ENCODE results near the gene SIRT2.
"Not testable (repeated sequence)": the region's sequence is repeated elsewhere in the genome, so short reads cannot be mapped to it uniquely, and the experiment has no call there.

Gene SIRT2

DNA sequence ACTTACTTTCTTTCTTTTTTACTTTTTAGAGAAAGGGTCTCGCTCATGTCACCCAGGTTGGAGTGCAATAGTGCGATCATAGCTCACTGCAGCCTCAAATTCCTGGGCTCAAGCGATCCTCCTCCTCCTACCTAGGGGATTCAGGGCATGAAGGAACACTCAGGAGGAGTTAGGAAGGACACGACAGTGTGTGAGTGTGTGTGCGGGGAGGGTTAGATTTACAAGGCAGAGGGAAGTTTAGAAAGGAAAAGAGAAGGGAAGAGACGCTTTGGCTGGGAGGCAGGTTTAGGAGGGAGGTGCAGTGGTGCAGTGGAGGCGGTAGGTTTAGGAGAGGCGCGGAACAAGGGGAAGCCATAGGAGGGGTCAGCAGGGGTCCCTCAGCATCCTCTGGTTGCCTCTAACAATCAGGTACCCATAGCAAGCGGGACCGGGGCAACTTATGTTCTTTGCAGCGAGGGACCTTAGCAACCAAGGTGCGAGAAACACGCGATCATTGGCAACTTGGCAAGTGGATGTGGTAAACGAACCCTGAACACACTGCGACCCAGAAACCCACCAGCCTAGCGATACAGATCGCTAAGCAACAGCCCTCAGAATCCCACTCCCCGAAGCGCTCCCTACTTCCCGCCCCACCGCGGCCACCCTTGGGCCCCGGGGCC lies 501 bp downstream of the SIRT2 start:
- DNase-seq (ENCODE audit: low read depth in 2 of 3, low spot score in 2 of 3): no peak

DNA sequence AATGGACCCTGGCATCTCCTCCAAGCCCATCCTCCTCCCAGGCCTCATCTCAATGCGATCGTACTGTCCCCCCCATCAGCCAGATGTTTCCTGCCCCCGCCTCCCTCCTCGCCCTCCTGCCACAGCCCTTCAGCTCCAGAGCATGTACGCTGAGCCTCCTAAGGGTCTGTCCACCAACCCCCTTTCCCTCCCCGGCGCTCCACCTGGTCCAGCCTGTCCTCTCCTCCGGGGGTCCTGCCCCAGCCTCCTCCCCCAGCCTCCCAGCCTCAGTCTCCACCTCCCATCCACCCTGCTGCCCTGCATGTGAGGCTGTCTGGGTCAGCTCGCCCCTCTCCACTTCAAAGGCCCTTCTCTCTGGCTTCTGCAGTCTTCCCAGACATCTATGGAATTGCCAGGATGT lies 4.5 kb downstream of the SIRT2 start:
- no peak for DNase-seq (ENCODE audit: low read depth in 2 of 3, low spot score in 2 of 3)

GRCh38 chr19:38893341-38893771 lies 6.1 kb downstream of the SIRT2 start:
- DNase-seq (ENCODE audit: low read depth in 2 of 3, low spot score in 2 of 3): no peak

- no peak for DNase-seq (ENCODE audit: low read depth in 2 of 3, low spot score in 2 of 3)
These were observed 6.6 kb downstream of the SIRT2 start for GRCh38 chr19:38892841-38893240.

DNA sequence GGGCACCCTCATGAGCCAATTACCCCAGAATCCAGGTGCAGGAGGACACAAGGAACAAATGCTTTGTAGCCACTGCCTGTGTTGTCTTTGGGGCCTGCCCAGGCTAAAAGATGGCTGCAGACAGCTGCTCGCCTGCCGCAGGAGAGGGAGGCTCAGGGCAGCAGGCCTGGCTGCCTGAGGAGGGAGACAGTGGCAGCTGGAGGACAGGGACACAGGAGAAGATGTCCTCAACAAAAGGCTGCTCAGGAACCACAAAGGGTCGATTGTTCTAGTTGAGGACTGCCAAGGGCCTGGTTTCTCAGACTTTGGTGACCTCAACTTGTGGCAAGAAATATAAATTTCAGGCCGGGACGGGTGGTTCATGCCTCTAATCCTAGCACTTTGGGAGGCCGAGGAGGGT lies 7.6 kb downstream of the SIRT2 start:
- no peak for DNase-seq (ENCODE audit: low read depth in 2 of 3, low spot score in 2 of 3)

DNA sequence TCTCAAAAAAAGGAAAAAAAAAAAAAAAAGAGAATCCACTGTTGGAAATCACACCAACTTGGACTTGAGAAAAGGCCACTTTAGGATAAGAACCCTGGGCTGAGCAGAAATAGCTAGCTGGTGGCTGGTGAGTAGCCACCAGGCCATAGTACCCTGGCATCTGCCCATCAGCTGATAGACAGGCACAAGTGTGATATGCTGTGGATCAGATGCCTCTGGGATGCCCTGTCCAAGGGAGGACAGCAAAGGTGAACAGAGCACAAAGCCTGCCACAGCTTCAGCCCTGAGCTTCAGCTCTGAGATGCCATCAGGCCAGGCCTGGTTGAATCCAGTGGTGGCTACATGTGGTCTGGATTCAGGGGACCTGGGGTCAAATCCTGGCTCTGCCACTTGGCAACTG lies 8.7 kb downstream of the SIRT2 start:
- DNase-seq (ENCODE audit: low read depth in 2 of 3, low spot score in 2 of 3): no peak

- no peak for DNase-seq (ENCODE audit: low read depth in 2 of 3, low spot score in 2 of 3)
These were observed 9.6 kb downstream of the SIRT2 start for GRCh38 chr19:38889803-38890202.

- DNase-seq (ENCODE audit: low read depth in 2 of 3, low spot score in 2 of 3): no peak
These were observed 10.5 kb downstream of the SIRT2 start for GRCh38 chr19:38888876-38889275.

GRCh38 chr19:38884691-38885090 lies 14.7 kb downstream of the SIRT2 start:
- not testable (repeated sequence) for DNase-seq (ENCODE audit: low read depth in 2 of 3, low spot score in 2 of 3)

DNA sequence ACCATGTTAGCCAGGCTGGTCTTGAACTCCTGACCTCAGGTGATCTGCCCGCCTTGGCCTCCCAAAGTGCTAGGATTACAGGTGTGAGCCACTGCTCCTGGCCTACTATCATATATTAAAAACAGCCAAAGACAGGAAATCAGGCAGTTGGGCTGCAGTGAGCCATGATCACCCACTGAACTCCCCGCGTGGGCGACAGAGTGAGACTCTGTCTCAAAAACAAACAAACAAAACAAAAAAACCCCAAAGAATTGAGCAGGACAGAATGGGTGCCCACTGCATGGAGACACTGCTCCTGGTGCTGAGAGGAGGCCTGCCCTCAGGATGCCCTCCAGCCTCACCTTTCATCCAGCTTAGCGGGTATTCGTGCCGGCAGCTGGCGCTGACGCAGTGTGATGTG lies 16.1 kb downstream of the SIRT2 start:
- no peak for DNase-seq (ENCODE audit: low read depth in 2 of 3, low spot score in 2 of 3)

DNA sequence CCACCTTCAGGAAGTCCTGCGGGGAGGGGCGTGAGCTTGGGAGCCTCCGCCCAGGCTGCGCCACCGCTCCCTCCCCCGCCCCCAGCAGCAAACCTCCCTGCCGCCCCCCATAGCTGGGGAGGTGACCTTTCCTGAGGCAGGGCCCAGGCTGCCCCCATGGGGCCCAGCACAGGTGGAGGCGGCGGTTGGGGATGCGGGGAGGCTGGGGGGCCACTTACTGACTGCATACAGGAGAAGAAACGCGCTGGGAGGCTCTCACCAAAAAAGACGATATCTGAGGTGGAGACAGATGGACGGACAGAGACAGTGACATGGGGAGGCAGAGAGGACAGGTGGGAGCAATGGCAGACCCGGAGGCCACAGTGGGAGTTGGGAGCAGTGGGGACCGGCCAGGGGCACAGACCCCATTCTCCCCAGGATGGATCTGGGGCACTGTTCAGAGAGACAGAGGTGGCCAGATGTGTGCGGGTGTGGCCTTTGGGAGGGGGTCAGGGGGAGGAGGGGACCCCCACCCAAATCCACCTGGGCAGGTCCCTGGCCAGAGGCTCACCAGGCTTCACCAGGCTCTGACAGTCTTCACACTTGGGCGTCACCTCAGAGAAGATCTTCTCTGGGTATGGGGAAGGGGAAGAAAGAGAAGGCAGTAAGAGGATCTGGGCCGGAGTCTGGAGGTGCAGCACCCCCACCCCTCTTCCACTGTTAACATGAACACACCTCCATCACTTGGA lies 18.4 kb downstream of the SIRT2 start:
- no peak for DNase-seq (ENCODE audit: low read depth in 2 of 3, low spot score in 2 of 3)

DNA sequence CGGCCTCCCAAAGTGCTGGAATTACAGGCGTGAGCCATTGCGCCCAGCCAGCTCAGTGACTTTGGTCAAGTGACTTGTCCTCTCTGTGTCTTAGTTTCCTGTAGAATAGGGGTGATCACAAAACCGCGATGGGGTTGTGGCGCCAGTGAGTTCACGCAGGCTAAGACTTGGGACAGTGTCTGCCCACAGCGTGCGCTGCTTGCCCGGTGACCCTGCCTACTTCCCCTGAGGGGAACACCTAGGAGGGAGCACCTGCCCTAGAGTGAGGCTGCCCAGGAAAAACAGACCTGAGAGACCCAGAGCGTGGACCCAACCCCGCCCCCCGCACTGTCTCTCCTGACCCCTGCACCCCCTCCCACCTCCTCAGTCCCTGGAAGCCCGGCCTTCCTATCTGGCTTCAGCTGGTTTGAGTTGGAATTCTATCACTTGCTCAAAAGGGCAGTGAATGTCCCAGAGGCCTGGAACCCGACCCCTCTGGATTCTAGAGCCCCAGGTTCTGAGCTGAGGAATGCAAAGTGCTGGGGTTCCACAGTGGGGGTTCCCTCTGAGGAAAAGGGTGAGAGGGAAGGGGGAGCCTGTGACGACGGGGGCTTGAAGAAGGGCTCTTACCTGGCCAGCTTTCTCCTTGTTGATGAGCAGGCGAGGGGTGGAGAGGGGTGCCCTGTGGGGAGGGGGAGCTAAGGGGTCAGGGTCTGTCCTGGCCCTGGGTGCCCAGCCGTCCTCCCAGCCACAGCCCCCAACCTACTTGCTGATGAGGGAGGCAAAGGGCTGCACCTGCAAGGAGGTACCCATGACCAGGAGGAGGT lies 19.1 kb downstream of the SIRT2 start:
- DNase-seq (ENCODE audit: low read depth in 2 of 3, low spot score in 2 of 3): no peak

DNA sequence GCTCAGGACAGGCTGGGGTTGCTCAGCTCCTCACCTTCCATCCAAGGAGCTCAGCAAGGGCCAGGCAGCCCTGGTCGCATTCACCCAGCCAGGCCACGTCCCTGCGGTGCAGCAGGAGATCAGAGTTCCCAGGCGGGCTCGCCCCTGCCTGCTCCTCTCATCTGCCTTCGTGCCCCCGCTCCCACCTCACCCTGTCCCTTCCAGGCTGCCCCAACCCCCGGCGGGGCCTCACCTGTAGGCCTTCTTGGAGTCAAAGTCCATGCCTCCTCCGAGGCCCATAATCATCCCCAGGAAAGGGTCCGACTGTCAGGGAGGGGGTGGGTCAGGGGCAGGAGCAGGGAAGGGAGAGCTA lies 20.0 kb downstream of the SIRT2 start:
- DNase-seq (ENCODE audit: low read depth in 2 of 3, low spot score in 2 of 3): no peak

- DNase-seq (ENCODE audit: low read depth in 2 of 3, low spot score in 2 of 3): no peak
These were observed 20.6 kb downstream of the SIRT2 start for GRCh38 chr19:38878575-38879399.

GRCh38 chr19:38877781-38878574 lies 21.4 kb downstream of the SIRT2 start, which contains the start of gene RINL:
TSS of gene RINL (minus strand) at chr19:38878275. CDS start at chr19:38876742, 1,533 bp downstream.
- DNase-seq (ENCODE audit: low read depth in 2 of 3, low spot score in 2 of 3): no peak

GRCh38 chr19:38875656-38876395 lies 23.6 kb downstream of the SIRT2 start:
- DNase-seq (ENCODE audit: low read depth in 2 of 3, low spot score in 2 of 3): no peak

DNA sequence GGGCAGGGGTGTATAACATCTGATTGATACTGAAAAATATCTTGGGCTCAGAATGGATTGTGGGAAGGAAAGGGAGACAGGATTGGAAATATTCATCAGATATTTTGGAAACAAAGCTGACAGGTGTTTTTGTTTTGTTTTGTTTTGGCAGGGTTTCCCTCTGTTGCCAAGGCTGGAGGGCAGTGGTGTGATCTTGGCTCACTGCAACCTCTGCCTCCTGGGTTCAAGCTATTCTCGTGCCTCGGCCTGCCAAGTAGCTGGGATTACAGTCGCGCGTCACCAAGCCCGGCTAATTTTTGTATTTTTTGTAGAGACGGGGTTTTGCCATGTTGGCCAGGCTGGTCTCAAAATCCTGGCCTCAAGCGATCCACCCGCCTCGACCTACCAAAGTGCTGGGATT lies 26.0 kb downstream of the SIRT2 start:
- not testable (repeated sequence) for DNase-seq (ENCODE audit: low read depth in 2 of 3, low spot score in 2 of 3)

DNA sequence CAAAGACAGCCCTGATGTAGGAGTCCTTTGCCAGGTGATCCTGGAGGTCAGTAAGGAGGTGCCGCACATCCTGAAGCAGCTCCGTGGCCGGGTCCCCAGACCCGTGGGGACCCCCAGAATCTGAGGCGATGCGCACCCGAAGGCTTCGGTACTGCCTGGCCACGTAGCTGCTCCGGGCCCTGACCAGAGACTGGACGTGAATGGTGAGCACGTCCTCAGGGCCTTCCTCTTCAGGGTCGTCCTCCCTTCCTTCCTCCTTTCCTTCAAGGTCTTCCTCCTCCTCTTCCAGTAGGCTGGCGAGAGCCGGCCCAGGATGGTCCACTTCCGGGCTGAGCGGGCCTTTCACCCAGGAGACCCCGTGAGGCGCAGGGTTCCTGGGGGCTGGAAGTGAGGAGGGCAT lies 28.8 kb downstream of the SIRT2 start:
- no peak for DNase-seq (ENCODE audit: low read depth in 2 of 3, low spot score in 2 of 3)

- peak; percentile 80 to 86 (median 84) for DNase-seq (ENCODE audit: low read depth in 2 of 3, low spot score in 2 of 3)
These were observed 29.4 kb downstream of the SIRT2 start for GRCh38 chr19:38869836-38870607.
